Chondrocyte (in vitro differentiated cells): ENCODE measurements around the gene RAP1A. TPM values are rescaled to one million over a fixed set of nuclear protein-coding genes. Genes with fewer than 3 reads are reported as not detected.
A peak's percentile ranks its signal among the peaks of the same experiment; 100 is the strongest.
"Not testable (repeated sequence)": the region's sequence is repeated elsewhere in the genome, so short reads cannot be mapped to it uniquely, and the experiment has no call there.

ENCODE experiments used
- DNase-seq: peaks from one replicate; pipeline ENCODE4 v3.0.0; 2021; ENCODE audit warnings: mixed read lengths, low spot score
- H3K27ac Mint-ChIP-seq: one replicate; pipeline ENCODE4 v1.8.0; 2021; ENCODE audit warnings: mild to moderate bottlenecking, moderate library complexity, mixed read lengths; ENCODE audit not compliant: unreplicated experiment
- H3K27me3 Mint-ChIP-seq: 2 replicates; pipeline ENCODE4 v1.8.0; 2021; ENCODE audit warnings: low read depth, mixed read lengths
- H3K36me3 Mint-ChIP-seq: 2 replicates; pipeline ENCODE4 v1.8.0; 2021; ENCODE audit warnings: low read depth, mixed read lengths
- H3K4me1 Mint-ChIP-seq: 2 replicates; pipeline ENCODE4 v1.8.0; 2021; ENCODE audit warnings: low read depth, mild to moderate bottlenecking, mixed read lengths
- H3K4me3 Mint-ChIP-seq: one replicate; pipeline ENCODE4 v1.8.0; 2021; ENCODE audit warnings: mild to moderate bottlenecking, moderate library complexity, mixed read lengths; ENCODE audit not compliant: unreplicated experiment
- H3K9me3 Mint-ChIP-seq: 2 replicates; pipeline ENCODE4 v1.8.0; 2021; ENCODE audit warnings: low read depth, mixed read lengths
- total RNA-seq: library from RNA; stranded (reverse); gene quantifications from 3 replicates; pipeline ENCODE4 v1.2.1, GENCODE V29; 2021
- TF ChIP-seq, protein P1 (sequence below): fragments of 200-600 bp; sonication (generic); IDR thresholded peaks from 2 replicates; pipeline ENCODE4 v1.5.0; 2021; ENCODE audit warnings: antibody characterized with exemption, mild to moderate bottlenecking, moderate library complexity

RAP1A gene
- total RNA-seq, 1 donor from 2014 or later: 60.5 TPM

DNA sequence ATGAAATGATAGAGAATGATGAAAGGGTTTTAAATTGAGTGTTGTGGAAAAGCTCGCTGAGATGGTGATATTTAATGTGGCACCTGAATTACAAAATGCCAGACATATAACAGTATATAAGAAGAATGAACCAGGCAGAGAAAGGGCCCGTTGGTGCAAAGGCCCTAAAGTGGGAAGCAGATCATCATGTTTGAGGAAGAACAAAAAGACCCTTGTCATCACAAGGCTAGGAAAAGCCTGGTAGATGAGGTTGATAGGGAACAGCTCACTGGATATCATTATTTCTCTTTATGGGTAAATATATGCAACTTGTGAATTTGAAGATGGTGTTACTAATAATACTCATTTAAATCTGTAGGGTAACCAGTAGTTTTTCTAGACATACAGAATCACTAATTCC, 11.0 kb downstream of the RAP1A start:
- no peaks in the 10 kb centered on the region for H3K27me3 Mint-ChIP-seq
- no peak overlapping the region for H3K27ac Mint-ChIP-seq

DNA sequence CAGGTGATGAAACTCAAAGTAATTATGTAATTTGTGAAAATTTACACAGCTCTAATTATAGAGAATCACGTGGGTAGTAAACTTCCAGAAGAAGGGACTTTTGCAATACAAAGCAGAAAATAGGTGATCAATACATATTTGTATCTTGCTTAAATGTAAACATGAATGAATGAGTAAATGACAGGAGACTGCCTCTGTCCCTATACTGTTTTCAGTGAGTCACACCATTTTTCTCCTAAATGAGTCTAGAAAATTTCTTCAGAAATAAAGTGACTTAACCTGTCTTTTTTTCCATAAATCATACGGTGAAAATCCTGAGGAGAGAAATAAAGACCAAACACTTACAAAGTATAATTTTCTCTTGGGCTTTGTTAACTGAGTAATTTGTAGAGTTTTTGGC, 11.9 kb downstream of the RAP1A start:
- Mint-ChIP-seq H3K36me3 (no peaks in the 10 kb centered on the region), H3K27me3 (no peaks in the 10 kb centered on the region), H3K4me3 (no peak overlapping the region), H3K9me3 (no peaks in the 10 kb centered on the region), H3K27ac (no peak overlapping the region), H3K4me1 (peaks cover 27% of the 10 kb centered on the region)
- no peak for DNase-seq
- TF ChIP-seq, protein P1, sequence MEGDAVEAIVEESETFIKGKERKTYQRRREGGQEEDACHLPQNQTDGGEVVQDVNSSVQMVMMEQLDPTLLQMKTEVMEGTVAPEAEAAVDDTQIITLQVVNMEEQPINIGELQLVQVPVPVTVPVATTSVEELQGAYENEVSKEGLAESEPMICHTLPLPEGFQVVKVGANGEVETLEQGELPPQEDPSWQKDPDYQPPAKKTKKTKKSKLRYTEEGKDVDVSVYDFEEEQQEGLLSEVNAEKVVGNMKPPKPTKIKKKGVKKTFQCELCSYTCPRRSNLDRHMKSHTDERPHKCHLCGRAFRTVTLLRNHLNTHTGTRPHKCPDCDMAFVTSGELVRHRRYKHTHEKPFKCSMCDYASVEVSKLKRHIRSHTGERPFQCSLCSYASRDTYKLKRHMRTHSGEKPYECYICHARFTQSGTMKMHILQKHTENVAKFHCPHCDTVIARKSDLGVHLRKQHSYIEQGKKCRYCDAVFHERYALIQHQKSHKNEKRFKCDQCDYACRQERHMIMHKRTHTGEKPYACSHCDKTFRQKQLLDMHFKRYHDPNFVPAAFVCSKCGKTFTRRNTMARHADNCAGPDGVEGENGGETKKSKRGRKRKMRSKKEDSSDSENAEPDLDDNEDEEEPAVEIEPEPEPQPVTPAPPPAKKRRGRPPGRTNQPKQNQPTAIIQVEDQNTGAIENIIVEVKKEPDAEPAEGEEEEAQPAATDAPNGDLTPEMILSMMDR: no peak

More for the DNA sequence above, 11.0 kb downstream of the RAP1A start:
- TF ChIP-seq, protein P1: no peak
- H3K4me3 Mint-ChIP-seq: no peak overlapping the region
- no peaks in the 10 kb centered on the region for H3K9me3 Mint-ChIP-seq
- peaks cover 30% of the 10 kb centered on the region for H3K4me1 Mint-ChIP-seq
- DNase-seq: no peak
- no peaks in the 10 kb centered on the region for H3K36me3 Mint-ChIP-seq

DNA sequence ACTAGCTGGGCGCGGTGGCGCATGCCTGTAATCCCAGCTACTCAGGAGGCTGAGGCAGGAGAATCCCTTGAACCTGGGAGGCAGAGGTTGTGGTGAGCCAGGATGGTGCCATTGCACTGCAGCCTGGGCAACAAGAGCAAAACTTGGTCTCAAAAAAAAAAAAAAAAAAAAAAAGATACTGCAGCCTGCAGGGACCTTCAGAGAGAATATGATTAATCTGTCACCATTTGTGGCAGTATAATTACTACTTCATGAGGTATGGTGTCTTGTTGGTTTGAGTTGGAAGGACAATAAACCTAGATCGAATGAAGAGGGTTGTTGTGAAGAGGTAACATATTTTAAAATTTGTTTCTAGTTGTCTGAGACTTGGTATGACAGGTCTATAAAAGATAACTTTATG, 13.2 kb downstream of the RAP1A start:
- H3K27me3 Mint-ChIP-seq, DNase-seq, H3K4me3 Mint-ChIP-seq, H3K36me3 Mint-ChIP-seq, H3K27ac Mint-ChIP-seq, H3K9me3 Mint-ChIP-seq: not testable (repeated sequence)
- peaks cover 27% of the 10 kb centered on the region for H3K4me1 Mint-ChIP-seq

DNA sequence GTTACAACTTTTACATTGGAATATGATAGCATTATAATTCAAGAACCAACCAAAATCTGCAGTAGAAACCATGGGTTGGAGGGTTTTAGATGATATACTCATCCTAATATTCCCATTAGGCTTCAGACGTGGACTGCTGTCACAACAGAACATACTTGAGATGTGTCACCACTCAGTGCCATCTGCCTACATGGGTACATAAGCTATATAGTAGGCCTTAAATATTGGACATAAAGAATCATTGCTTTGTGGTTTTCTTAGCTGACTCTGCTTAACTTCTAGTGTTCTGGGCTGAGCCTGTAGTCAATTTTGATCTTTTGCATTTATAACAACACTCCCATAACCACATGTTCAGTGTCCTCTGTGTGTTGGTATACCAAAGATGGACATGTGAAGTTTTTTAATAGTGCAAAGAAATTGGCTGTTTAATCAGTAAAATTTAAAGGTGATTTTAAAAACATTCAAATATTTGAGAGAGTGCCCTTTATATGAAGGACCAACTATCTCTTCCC, 14.2 kb downstream of the RAP1A start:
- H3K9me3 Mint-ChIP-seq: no peaks in the 10 kb centered on the region
- no peaks in the 10 kb centered on the region for H3K27me3 Mint-ChIP-seq
- no peak for DNase-seq
- H3K4me1 Mint-ChIP-seq: peaks cover 18% of the 10 kb centered on the region
- H3K27ac Mint-ChIP-seq: no peak overlapping the region
- TF ChIP-seq, protein P1: no peak
- no peak overlapping the region for H3K4me3 Mint-ChIP-seq
- no peaks in the 10 kb centered on the region for H3K36me3 Mint-ChIP-seq

DNA sequence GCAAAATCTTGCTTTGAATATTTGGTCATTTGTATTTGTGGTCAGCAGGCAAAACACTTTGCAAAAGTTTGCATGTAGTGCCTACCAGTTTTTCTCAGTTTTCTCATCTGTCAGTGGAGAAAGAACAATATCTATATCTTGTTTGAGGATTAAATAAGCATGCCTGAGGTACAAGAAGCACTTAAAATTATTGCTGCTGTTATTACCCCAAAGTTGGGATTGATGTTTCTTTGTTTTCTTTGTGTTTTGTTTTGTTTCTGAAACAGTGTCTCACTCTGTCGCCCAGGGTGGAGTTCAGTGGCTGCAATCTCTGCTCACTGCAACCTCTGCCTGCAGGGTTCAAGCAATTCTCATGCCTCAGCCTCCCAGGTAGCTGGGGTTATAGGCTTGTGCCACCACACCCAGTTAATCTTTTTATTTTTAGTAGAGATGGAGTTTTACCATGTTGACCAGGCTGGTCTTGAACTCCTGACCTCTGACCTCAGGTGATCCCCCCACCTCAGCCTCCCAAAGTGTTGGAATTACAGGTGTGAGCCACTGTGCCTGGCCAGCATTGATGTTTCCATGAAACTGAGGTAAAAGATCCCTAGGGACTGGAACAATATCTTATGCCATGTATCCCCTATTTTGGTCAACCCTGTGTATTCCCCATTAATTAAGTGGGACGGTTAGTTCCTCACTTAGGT, 15.9 kb downstream of the RAP1A start:
- H3K9me3 Mint-ChIP-seq: no peaks in the 10 kb centered on the region
- H3K4me1 Mint-ChIP-seq: peaks cover 4% of the 10 kb centered on the region
- no peak overlapping the region for H3K4me3 Mint-ChIP-seq
- no peak for DNase-seq
- TF ChIP-seq, protein P1: no peak
- peak overlapping the region; percentile 36 for H3K27ac Mint-ChIP-seq
- H3K36me3 Mint-ChIP-seq: no peaks in the 10 kb centered on the region
- no peaks in the 10 kb centered on the region for H3K27me3 Mint-ChIP-seq

DNA sequence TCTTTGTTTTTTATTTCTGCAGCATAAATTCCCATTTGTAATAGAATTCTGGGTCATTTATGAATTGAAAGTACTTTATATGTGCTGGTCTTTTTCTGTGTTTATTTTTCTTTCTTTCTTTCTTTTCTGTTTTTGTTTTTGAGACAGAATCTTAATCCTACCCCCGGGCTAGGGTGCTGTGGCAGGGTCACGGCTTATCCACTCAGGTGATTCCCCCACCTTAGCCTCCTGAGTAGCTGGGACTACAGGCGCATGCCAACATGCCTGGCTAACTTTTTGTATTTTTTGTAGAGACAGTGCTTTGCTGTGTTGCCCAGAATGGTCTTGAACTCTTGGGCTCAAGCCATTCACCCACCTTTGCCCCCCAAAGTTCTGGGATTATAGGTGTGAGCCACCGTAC, 18.7 kb downstream of the RAP1A start:
- Mint-ChIP-seq H3K27me3 (no peaks in the 10 kb centered on the region), H3K4me1 (no peaks in the 10 kb centered on the region), H3K9me3 (peaks cover under 1% of the 10 kb centered on the region), H3K4me3 (no peak overlapping the region), H3K36me3 (peaks cover 1% of the 10 kb centered on the region), H3K27ac (no peak overlapping the region)
- DNase-seq: no peak
- TF ChIP-seq, protein P1: no peak
